Measurements from ENCODE around the gene STAM. TPM values are rescaled to one million over a fixed set of nuclear protein-coding genes. Genes with fewer than 3 reads are reported as not detected.

Gene STAM
- total RNA-seq, 1 experiment from 2014 or later, result 17.0 TPM

GRCh38 chr10:17709492-17709891, 65.5 kb downstream of the STAM start:
- Mint-ChIP-seq H3K4me1 (ENCODE audit: low read depth, unreplicated experiment) (no peaks in the 10 kb centered on the region), H3K4me3 (ENCODE audit: low read depth, unreplicated experiment) (no peak overlapping the region), H3K36me3 (ENCODE audit: insufficient read depth, unreplicated experiment) (no peaks in the 10 kb centered on the region), H3K9me3 (ENCODE audit: low read depth, unreplicated experiment) (no peaks in the 10 kb centered on the region), H3K27me3 (ENCODE audit: unreplicated experiment) (no peaks in the 10 kb centered on the region), H3K27ac (ENCODE audit: unreplicated experiment) (no peak overlapping the region)
- BruUV-seq (replicated peaks), result no TSS peak
- TF ChIP-seq, protein P1, sequence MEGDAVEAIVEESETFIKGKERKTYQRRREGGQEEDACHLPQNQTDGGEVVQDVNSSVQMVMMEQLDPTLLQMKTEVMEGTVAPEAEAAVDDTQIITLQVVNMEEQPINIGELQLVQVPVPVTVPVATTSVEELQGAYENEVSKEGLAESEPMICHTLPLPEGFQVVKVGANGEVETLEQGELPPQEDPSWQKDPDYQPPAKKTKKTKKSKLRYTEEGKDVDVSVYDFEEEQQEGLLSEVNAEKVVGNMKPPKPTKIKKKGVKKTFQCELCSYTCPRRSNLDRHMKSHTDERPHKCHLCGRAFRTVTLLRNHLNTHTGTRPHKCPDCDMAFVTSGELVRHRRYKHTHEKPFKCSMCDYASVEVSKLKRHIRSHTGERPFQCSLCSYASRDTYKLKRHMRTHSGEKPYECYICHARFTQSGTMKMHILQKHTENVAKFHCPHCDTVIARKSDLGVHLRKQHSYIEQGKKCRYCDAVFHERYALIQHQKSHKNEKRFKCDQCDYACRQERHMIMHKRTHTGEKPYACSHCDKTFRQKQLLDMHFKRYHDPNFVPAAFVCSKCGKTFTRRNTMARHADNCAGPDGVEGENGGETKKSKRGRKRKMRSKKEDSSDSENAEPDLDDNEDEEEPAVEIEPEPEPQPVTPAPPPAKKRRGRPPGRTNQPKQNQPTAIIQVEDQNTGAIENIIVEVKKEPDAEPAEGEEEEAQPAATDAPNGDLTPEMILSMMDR (IDR thresholded peaks at IDR 0.05; ENCODE audit: unreplicated experiment), result no peak
- CTCF ChIA-PET, result no interaction called here
- DNase-seq, result no peak
- intact Hi-C loops (cut with micrococcal nuclease; ENCODE audit: unreplicated experiment), result no loop called here

DNA sequence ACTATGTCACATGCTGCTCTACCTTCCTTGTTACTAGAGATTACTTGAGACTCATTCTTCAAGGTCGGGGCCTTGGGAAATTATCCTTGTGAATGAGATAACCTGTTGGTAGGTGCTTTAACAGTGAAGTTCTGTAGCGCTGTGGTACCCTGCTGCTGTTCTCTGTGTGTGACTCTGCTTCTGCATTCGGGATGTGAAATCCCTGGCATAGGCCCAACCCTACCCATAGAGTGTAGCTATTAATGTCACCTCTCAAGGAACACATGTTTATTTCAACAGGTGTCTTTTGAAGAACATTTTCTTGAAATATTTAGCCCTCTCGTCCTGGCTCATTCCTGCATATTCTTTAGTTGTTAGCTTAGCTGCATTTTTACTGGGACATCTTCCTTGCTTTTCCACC, 66.2 kb downstream of the STAM start:
- no TSS peak for BruUV-seq (replicated peaks)
- CTCF ChIA-PET, result interaction anchor here (0.5 kb wide), 1 partner anchor 18 kb away, joined by 3 read pairs; no protein-coding TSS in a partner anchor
- H3K36me3 Mint-ChIP-seq (ENCODE audit: insufficient read depth, unreplicated experiment), result no peaks in the 10 kb centered on the region
- TF ChIP-seq, protein P1 (IDR thresholded peaks at IDR 0.05; ENCODE audit: unreplicated experiment), result no peak
- H3K4me1 Mint-ChIP-seq (ENCODE audit: low read depth, unreplicated experiment), result no peaks in the 10 kb centered on the region
- no peaks in the 10 kb centered on the region for H3K27me3 Mint-ChIP-seq (ENCODE audit: unreplicated experiment)
- intact Hi-C loops (cut with micrococcal nuclease; ENCODE audit: unreplicated experiment), result no loop called here
- no peak overlapping the region for H3K27ac Mint-ChIP-seq (ENCODE audit: unreplicated experiment)
- no peak overlapping the region for H3K4me3 Mint-ChIP-seq (ENCODE audit: low read depth, unreplicated experiment)
- no peak for DNase-seq
- H3K9me3 Mint-ChIP-seq (ENCODE audit: low read depth, unreplicated experiment), result no peaks in the 10 kb centered on the region

DNA sequence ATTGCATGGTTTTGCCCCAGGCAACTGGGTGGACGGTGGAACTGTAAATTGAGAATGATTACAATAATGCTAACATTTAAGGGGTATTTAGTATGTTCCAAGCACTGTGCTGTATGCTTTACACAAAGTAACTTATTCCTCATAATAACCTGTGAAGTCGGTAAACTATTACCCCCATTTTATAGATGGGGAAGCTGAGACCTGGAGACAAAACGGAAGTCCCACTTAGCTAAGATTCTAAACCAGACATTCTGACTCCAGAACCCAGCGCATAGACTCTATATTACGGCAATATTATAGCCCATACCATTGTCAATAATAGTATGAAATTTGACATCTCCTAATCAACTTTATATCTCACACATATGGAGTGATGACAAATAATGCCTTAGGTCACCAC, 68.1 kb downstream of the STAM start:
- BruUV-seq (replicated peaks), result no TSS peak
- no peaks in the 10 kb centered on the region for H3K9me3 Mint-ChIP-seq (ENCODE audit: low read depth, unreplicated experiment)
- no peak overlapping the region for H3K4me3 Mint-ChIP-seq (ENCODE audit: low read depth, unreplicated experiment)
- H3K36me3 Mint-ChIP-seq (ENCODE audit: insufficient read depth, unreplicated experiment), result no peaks in the 10 kb centered on the region
- CTCF ChIA-PET, result no interaction called here
- DNase-seq, result no peak
- intact Hi-C loops (cut with micrococcal nuclease; ENCODE audit: unreplicated experiment), result no loop called here
- H3K27me3 Mint-ChIP-seq (ENCODE audit: unreplicated experiment), result no peaks in the 10 kb centered on the region
- TF ChIP-seq, protein P1 (IDR thresholded peaks at IDR 0.05; ENCODE audit: unreplicated experiment), result no peak
- no peaks in the 10 kb centered on the region for H3K4me1 Mint-ChIP-seq (ENCODE audit: low read depth, unreplicated experiment)
- H3K27ac Mint-ChIP-seq (ENCODE audit: unreplicated experiment), result no peak overlapping the region

DNA sequence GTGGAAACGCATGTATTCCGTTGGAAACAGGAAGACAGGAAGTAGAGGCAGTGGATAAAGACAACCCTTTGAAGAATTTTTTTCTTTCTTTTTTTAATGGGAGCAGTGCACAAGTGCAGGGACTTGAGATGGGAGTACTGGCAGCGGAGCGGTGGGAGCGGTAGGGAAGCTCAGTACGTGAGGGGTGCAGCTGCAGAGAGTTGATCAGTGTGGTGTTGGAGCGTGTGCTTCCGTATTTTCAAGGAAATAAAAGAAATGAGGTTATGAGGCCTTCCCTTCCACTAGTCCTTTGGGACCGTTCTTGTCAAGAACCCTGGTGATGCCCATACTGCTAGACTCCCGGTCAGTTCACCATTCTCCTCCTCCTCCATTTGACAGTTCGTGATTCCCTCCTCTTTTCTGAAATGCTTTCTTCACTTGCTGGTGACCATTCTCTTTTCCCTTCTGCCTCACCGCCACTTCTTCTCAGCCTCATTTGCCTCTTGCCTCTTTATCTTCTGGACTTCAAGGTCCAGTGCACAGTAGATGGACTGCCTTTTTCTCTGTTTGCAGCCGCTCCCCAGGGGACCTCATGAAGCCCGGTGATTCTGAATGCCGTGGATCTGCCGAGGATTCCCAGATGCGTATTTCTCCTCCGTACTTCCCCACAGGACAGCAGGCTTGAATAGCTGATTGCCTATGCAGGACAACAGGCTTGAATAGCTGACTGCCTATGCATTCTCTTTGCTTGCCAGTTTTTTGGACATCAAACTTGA, 68.9 kb downstream of the STAM start:
- BruUV-seq (replicated peaks), result no TSS peak
- peaks cover 2% of the 10 kb centered on the region for H3K9me3 Mint-ChIP-seq (ENCODE audit: low read depth, unreplicated experiment)
- DNase-seq, result no peak
- no peak overlapping the region for H3K27ac Mint-ChIP-seq (ENCODE audit: unreplicated experiment)
- TF ChIP-seq, protein P1 (IDR thresholded peaks at IDR 0.05; ENCODE audit: unreplicated experiment), result no peak
- no peaks in the 10 kb centered on the region for H3K36me3 Mint-ChIP-seq (ENCODE audit: insufficient read depth, unreplicated experiment)
- CTCF ChIA-PET, result no interaction called here
- intact Hi-C loops (cut with micrococcal nuclease; ENCODE audit: unreplicated experiment), result no loop called here
- H3K4me3 Mint-ChIP-seq (ENCODE audit: low read depth, unreplicated experiment), result no peak overlapping the region
- no peaks in the 10 kb centered on the region for H3K27me3 Mint-ChIP-seq (ENCODE audit: unreplicated experiment)
- no peaks in the 10 kb centered on the region for H3K4me1 Mint-ChIP-seq (ENCODE audit: low read depth, unreplicated experiment)

Data from Calu3 (cell line).